ENCODE measurements around the gene MRRF.

Gene MRRF

GRCh38 chr9:122334916-122335315 lies 70.2 kb downstream of the MRRF start:
- DNase-seq (ENCODE audit: low read depth in 1 of 2, low spot score in 1 of 2) = no peak
- peaks cover 3% of the 10 kb centered on the region for H3K27me3 ChIP-seq (ENCODE audit: insufficient read depth, poor library complexity, severe bottlenecking)
- TF ChIP-seq REST (IDR thresholded peaks at IDR 0.05; ENCODE audit: insufficient replicate concordance, low read depth) (no peak), CTCF (IDR thresholded peaks at IDR 0.05; ENCODE audit: insufficient read depth, low read length) (no peak), GABPA (IDR thresholded peaks at IDR 0.05; ENCODE audit: low read depth) (no peak), POLR2AphosphoS5 (IDR thresholded peaks at IDR 0.05; ENCODE audit: low read depth) (no peak), SPI1 (IDR thresholded peaks at IDR 0.05; ENCODE audit: borderline replicate concordance, low read depth) (no peak)
- no peak overlapping the region for H3K27ac ChIP-seq (replicated peaks)
- H3K4me3 ChIP-seq (replicated peaks; ENCODE audit: insufficient read depth, low read length) = no peak overlapping the region

GRCh38 chr9:122336189-122336588 lies 71.5 kb downstream of the MRRF start:
- peaks cover 3% of the 10 kb centered on the region for H3K27me3 ChIP-seq (ENCODE audit: insufficient read depth, poor library complexity, severe bottlenecking)
- no peak overlapping the region for H3K4me3 ChIP-seq (replicated peaks; ENCODE audit: insufficient read depth, low read length)
- no peak overlapping the region for H3K27ac ChIP-seq (replicated peaks)
- no peak for DNase-seq (ENCODE audit: low read depth in 1 of 2, low spot score in 1 of 2)
- TF ChIP-seq CTCF (IDR thresholded peaks at IDR 0.05; ENCODE audit: insufficient read depth, low read length) (no peak), SPI1 (IDR thresholded peaks at IDR 0.05; ENCODE audit: borderline replicate concordance, low read depth) (no peak), REST (IDR thresholded peaks at IDR 0.05; ENCODE audit: insufficient replicate concordance, low read depth) (no peak), POLR2AphosphoS5 (IDR thresholded peaks at IDR 0.05; ENCODE audit: low read depth) (no peak), GABPA (IDR thresholded peaks at IDR 0.05; ENCODE audit: low read depth) (no peak)

GRCh38 chr9:122336866-122337555 lies 72.3 kb downstream of the MRRF start:
- H3K4me3 ChIP-seq (replicated peaks; ENCODE audit: insufficient read depth, low read length) = no peak overlapping the region
- peaks cover 3% of the 10 kb centered on the region for H3K27me3 ChIP-seq (ENCODE audit: insufficient read depth, poor library complexity, severe bottlenecking)
- DNase-seq (ENCODE audit: low read depth in 1 of 2, low spot score in 1 of 2) = no peak
- no peak for TF ChIP-seq POLR2AphosphoS5 (IDR thresholded peaks at IDR 0.05; ENCODE audit: low read depth)
- TF ChIP-seq SPI1 (IDR thresholded peaks at IDR 0.05; ENCODE audit: borderline replicate concordance, low read depth) = no peak
- TF ChIP-seq GABPA (IDR thresholded peaks at IDR 0.05; ENCODE audit: low read depth) = no peak
- TF ChIP-seq CTCF (IDR thresholded peaks at IDR 0.05; ENCODE audit: insufficient read depth, low read length) = no peak
- TF ChIP-seq REST (IDR thresholded peaks at IDR 0.05; ENCODE audit: insufficient replicate concordance, low read depth) = no peak
- no peak overlapping the region for H3K27ac ChIP-seq (replicated peaks)
